Measurements from ENCODE around the gene ZMPSTE24.

The ZMPSTE24 gene

DNA sequence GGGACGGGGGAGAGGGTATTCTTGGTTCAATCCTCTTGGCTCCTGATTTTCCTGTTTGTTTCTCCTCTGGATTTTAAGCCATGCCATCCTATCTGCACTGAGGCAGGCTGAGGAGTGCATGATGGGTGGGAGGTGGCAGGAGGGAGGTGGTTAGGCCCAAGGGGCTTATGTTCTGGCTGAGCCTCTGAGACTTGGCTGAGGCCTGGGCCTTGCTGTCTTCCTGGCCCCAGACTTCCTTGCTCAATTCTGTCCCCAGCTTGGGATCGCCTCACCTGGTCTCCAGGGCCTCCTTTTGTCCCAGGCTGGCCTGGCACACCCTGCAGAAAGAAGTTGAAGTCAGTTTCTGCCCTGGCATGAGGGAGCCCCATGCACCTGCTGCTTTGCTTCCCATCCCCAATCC, 47.8 kb downstream of the ZMPSTE24 start:
- DNase-seq, result no peak

DNA sequence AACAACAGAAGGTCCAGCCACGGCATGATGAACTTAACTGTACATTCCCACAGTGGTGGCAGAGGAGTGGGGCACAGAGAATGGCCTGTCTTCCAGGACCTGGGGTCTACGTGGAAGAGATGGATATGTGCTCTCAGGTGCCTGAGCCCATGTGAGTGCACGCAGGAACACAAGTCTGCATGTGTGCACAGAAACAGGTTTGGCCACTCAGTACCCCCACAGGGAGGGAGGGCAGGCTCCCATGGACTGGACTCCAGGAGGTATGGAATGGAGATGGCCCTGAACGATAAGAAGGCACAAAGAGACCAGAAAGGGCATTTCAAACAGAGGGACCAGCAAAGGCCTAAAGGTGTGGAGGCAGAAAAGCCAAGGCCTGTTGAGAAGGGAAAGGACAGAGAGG, 48.3 kb downstream of the ZMPSTE24 start:
- DNase-seq, result no peak

DNA sequence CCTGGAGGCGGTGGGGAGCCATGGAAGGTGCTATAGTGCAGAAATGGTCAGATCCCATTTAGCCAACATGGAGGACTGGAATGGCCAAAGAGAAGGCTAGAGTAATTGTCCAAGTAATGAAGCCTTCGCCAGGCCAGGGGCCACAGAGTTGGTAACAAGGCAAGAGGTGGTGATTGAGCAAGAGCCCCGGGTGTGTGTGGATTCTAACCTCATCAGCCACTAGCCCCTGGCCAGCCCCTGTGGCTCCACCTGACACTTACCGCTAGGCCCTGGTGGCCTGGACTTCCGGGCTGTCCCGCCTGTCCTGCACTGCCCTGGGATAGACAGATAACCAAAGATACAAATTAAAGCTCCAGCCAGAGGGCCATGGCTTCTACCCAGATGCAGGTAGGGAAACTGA, 49.1 kb downstream of the ZMPSTE24 start:
- no peak for DNase-seq

DNA sequence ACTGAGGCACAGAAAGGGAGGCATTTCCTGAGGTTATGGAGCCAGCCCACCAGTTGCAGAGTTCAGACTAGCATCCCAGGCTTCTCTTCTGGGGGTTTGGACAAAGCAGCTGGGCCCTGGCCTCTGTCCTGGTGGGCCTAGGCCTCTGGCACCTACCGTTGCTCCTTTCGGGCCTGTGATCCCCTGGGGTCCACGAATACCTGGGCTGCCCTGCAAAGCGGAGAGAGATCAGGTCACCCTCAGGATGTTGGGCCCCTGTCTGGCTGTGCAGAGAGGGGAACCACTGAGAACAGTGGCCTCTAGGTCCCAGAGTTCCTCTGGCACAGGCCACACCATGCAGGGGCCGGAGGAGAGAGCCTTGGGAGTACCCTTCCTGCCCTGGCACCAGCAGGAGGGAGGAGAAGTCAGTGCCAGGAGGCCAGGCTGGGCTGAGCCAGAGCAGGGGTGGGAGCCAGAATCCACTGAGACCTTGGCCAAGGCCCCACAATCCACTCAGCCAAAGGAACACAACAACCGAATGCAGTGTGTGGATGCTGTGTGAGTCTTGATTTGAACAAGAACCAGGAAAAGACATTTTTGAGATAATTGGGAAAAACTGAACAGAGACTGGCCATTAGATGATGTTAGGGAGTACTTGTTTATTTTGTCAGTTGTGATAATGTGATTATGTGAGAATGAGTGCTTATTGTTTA, 50.1 kb downstream of the ZMPSTE24 start:
- DNase-seq, result no peak

DNA sequence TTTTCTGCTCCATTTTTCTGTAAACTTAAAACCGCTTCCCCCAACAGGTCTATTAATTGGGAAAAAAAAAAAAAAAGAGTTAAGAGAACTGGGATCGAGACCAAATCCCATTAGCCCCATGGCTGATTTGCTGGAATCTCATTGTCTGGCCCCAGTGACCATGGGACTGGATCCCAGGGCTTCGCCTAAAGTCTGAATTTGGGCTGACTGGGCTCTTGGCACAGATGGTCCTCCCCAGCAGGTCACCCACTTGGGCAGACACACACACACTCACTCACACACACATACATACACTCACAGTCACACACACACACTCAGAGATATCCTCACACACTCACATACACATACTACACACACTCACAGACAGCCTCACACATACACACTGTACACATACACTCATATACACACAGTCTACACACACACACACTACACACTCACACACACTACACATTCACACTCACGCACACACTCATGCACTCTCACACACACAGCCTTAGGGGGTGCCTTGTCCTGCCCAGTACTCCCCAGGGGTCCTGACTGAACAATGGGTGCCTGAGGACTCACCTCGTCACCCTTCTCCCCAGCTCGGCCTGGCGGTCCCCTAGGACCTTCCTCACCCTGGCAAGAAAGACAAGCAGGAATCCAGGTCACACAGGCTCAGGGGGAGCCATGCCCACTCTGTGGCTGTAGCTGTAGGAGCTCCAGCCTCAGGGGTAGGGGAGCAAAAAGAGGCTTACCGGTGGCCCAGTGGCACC, 51.5 kb downstream of the ZMPSTE24 start:
- no peak for DNase-seq

DNA sequence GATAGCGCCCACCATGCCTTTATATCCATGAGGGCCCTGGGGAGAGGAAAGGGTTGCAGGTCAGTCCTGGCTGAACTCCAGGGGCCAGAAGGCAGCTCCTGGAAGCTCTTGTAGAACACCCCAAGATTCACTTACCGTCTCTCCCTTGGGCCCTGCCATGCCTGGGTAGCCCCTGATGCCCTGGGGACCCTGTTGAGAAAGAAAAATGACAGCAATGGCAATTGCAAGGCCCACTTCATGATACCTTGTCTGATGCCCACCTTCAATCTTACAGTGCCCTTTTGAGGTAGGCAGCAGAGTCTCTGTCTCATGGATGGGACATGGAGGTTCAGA, 52.1 kb downstream of the ZMPSTE24 start:
- no peak for DNase-seq

DNA sequence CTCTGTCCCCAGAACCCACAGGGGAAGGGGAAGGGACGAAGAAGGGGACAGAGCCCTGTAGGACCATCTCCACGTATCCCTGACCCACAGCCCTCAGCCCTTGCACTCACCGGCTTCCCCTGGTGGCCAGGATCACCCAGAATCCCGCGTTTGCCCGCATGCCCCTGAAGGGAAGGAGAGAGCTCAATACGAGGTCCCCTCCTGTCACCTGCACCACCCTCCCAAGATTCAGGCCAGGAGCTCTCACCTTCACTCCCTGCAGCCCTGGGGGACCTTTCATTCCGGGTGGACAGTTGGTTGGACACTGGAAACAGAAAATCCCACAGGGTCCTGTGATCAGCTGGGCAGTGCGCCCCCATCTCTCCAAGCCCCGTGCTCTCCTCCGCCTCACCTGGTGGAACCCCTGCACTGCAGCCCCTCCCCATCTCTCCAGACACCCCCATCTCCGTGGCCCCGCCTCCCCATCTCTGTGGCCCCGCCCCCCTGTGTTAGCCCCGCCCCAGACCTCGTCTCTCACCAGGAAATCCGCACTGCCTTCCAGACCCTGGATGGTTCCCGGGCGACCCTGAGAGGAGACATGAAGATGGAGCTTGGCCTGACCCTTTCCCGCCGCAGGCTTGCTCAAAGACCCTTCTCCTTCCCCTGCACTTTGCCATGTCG, 53.1 kb downstream of the ZMPSTE24 start:
- DNase-seq, result no peak

DNA sequence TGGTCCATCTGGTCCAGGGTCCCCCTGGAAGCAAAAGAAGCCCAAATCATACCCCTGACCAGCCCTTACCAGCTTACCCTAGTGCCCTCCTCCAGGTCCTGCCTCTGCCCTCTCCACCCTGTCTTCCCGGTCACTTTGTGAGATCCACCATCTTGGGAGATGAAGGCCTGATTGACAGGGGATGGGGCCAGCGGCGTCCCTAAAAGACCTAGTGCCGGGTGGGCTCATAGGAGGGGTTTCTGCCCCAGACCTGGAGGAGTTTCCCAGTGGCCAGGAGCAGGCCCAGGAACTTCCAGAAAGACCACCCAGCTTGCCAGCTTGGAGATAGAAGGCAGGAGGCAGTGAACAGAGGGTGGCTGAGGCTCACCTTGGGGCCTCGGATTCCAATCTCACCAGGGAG, 53.7 kb downstream of the ZMPSTE24 start:
- DNase-seq, result no peak

DNA sequence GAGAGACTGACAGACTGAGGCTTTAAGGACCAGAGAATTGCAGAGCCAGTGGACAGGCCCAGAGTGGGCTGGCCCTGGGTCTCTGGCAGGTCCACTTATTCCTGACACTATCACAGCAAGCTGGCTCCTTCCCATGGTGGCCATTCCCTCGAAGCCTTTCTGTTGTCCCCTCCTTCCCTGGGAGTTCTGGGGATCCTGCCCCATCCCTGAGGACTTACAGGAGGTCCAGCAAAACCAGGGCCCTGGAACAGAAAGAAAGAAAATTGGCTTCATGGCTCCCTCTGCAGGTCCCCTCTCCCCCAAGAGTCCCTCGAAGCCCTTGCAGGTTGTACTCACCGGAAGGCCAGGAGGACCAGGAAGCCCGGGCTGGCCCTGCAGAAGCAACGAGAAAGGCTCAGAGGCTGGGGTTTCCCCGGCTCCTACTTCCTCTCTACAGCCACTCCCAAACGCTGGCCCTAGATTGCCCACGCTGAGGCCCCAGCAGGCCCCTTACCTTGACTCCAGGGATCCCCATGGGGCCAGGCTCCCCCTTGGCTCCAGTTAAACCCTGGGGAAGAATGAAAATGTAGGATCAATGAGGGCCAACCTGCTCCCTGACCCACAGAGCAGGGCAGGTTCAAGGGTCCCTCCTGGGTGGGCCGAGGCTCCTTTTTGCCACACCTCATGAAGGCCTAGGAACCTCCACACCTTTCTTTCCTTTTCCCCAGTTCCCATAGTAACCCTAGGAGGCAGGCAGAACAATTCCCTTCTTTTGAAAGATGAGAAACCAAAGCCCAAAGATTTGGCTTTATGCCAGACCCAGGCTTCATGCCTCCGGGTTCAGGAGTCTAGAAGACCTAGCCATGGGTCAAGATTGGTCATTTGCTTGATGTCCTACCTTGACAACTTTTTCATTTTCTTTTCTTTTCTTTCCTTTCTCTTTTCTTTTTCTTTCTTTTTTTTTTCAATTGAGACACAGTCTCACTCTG, 54.5 kb downstream of the ZMPSTE24 start:
- DNase-seq, result peak; percentile 38 to 55

DNA sequence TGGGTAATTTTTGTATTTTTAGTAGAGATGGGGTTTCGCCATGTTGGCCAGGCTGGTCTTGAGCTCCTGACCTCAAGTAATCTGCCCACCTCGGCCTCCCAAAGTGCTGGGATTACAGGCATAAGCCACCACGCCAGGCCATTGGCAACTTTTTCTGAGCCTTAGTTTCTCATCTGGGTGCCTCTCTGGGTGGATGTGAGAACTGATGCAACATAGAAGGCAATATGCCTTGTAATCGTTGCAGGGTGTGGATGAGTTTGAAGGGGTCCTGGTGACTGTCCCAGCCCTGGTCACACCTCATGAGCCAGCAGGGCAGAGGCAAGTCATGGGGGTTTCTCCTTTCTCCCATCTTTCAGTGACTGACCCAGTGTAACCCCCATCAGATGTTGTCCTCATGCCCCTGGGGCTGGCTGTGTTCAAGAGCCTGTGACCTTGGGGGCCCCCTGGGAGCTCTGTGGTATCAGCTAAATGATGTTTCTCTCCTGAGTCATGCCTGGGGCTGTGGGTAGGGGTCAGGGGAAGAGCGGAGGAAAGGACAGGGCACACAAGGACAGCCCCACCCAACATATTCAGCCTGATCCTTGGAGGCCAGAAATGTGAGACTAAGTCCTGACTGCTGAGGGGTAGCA, 55.4 kb downstream of the ZMPSTE24 start:
- DNase-seq, result peak in 1 of 2 donors; percentile 13

DNA sequence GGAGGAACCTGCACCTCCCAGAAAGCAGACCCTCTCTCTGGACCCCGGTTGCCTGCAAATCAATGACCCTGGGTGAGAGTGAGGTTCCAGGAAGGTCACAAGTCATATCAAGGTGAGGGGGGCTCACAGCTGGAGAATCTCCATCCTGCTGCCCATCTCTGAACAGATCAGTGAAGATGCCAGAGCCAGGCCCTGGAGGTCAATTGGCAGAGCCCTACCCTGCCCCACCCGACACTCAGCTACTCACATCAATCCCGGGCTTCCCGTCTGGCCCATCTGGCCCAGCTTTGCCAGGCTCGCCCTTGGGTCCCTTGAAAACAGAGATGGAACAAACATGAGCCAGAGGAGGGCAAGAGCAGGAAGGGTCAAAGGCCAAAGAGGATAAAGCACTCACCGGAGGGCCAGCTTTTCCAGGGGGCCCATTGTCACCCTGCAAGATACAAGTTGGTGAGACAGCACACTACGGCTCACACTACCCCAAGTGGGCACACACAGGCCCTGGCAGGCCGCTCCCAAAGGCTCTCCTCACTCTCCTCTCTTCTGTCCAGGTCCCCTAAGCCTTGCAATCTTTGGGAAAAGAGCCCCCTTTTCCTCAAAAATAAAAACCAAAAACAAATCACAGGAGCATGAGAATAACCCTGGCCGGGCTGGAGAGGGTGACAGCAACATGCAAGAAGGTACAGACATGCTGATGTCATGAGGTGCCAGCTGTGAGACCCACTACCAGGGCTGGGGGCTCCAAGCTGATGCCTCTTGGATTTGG, 56.1 kb downstream of the ZMPSTE24 start:
- DNase-seq, result no peak

DNA sequence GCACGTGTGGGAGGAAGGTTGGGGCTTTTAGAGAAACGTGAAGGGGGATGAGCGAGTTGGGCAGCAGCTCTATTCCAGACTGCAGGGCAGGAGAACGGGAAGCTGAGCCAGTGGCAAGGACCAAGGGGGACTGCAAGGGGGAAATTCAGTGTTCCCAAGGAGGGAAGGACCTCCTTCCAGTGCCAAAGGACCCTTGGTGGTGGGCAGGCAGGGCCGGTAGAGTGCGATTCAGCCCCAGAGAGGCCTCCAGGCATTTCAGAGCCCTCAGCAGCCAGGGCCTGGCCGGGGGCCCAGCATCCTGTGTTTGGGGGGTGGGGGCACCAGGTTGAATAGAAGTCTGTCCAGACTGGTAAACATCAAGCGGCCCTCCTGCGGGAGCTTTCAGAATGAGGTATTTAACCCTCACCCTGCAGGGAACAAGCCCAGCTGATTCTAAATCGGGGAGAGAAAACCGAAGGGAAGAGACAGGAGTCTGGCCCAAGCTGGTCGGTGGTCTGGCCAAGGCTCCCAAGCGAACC, 56.7 kb downstream of the ZMPSTE24 start:
- DNase-seq, result no peak

DNA sequence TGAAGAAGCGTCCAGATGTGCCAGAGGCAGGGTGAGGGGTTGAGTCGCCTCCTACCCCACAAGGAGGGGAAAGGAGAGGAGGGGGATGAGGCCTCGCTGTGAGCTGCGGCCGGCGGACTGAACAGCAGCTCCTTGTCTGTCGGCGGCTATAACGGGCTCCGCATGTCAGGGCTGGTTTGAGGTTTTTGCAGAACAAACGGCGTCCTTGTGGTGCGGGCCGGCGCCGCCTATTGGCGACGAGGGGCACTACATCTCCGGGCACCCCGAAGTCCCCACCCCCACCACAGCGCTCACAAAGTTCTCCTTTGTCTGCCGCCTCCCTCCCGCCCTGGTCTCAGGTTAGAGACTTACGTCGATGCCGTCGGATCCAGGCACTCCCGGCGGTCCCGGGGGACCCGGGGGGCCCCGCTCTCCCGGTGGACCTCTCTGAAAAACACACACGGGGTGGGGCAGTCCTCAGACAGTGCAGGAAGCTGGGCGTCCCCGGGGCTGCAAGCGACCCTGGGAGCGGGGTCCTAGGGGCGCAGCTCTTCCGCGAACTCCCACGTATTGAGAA, 57.3 kb downstream of the ZMPSTE24 start:
- DNase-seq, result peak; percentile 89

DNA sequence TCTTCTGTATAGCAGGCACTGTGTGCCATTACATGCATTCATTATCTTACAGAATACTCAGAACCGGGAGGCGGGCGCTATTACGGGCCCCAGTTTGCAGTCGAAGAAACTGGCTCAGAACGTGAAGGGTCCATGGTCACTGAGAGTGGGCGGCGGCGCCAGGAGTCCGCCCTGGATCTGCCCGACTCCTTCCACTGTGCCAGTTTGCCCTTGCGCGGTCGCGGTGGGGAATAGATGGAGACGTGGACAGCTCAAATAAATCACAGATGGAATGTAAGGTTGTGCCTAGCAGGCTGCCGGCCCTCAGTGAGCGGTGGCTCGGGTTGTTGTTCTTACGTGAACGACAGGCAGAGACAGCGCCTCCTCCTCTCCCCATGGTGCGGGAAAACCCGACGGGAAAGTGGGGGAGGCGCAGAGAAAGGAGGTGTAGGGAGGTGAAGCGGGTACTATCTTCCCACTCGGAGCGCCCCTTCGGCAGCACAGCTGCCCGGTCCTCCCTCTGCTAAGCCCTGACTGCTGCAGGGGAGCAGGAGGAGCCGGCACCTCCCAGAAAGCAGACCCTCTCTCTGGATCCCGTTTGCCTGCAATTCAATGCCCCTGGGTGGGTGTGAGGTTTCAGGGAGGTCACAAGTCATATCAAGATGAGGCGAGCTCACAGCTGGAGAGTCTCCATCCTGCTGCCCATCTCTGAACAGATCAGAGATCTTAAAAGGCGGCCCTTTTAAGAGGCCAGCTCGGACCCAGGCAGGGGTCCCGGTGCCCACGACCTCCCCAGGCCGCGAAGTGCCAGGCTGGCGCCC, 58.0 kb downstream of the ZMPSTE24 start:
- peak in 1 of 2 donors; percentile 31 for DNase-seq

DNA sequence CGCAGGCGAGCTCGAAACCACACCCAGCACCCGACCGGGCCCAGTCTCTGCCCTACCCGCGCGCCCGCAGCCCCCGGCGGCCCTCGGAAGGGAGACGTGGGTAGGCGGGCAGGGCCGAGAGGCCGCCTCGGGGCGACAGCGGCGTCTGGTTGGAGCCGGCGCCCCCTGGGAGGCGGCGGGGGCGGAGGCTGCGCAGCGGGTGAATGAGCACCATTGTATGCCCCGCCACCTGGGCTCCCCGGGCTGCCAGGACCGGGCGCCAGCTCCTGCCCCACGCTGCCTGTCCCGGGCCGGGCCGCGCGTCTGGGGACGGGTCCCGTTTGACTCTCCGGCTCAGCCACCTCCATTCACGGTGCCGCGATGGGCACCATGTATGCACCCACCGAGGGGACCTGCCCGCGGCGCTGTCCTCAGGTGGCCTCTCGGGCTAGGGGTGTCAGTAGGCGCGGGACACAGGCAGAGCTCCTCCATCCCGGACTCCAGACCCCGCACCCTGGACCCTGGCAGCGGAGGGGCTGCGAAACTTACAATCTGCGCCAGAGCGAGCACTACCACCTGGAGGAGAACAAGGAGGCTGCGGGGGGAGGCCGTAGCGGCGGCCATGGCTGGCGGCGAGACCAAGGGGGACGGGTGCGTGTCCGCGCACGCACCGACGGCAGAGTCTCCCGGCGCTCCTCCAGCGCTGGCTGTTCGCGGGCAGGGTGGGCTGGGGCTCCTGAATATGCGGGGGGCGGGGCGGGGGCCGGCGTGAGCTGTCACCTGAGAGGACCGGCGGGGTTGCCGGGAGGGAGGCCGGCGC, 58.8 kb downstream of the ZMPSTE24 start, which contains the start of gene COL9A2:
TSS of gene COL9A2 (minus strand) at position 692 of the 799 bp plus-strand sequence. CDS start at position 603, 89 bp downstream.
- peak; percentile 67 to 71 for DNase-seq

DNA sequence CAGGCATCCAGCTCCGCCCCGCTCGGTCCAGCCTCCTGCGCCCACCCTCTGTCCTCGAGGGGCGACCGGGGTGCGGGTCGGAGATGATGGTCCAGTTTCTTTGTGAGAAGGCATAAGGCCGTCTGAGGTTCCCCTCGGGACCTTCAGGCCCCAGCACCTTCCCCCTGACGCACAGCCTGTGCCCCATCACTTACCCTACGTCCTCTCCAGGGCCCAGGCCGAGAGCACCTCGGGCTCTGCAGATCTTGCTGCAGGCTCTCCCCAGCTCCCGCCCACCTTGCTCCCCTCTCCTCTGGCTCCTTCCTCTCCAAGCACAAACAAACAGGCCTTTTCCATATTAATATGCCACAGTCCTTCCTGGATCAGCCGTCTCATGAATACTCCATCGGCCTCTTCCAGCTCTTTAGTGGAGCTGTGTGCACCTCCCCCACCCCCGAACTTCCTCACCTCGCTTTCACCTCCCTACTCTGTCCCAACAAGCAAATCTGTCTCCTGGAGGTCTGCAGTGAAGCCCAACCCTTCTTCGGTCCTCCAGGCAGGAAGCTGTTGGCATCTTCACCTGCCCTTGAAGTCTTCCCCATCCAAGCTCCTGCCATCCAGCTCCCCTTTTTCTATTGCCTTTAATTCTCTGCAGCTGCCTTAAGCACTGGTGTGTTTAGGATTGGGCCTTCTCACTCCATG, 59.5 kb downstream of the ZMPSTE24 start:
- DNase-seq, result no peak

DNA sequence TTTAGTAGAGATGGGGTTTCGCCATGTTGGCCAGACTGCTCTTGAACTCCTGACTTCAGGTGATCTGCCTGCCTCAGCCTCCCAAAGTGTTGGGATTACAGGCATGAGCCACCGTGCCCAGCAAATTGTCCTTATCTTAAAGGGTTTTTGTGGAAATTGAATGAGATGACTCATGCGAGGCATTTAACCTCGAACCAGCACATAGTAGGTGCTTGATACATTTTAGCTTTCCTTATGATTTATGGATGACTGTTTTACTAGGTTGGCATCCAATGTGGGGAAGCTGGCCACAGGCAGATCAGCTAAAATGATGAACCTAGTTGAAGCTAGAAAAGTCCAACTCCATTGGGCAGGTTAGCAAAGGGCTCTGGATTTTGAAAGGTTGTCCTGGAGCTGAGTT, 60.4 kb downstream of the ZMPSTE24 start:
- DNase-seq, result no peak

DNA sequence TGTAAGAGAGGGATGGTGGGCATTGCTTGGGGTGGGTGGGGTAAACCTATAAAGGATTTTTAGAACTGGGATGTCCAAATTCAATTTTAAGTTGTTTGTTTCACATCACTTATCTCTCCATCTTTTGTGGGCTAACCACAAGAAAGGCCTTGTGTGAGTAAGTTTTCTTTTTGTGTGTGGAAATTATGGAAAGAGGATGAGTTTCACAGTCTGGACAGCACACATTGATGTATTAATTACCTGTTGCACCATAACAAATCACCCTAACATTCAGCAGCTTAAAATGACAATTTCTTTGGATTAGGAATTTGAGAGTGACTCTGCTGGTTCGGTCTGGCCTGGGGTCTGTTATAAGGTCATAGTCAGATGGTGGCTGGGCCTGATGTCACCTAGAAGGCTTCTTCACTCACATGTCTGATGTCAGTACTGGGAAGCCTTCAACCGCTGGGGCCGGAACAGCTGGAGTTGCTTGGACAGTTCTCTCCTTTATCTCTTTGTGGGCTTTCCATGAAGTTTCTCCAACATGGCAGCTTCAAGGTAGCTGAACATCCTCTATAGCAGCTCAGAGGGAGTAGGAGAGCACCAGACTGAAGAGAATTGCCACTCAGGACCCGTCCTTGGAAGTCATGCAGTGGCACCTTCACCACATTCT, 61.1 kb downstream of the ZMPSTE24 start:
- no peak for DNase-seq

All from CD4-positive, alpha-beta T cell treated with Interferon alpha-2 for 1 hour (primary cell).